ENCODE data around the gene TBC1D24.
"Not testable (repeated sequence)": the region's sequence is repeated elsewhere in the genome, so short reads cannot be mapped to it uniquely, and the experiment has no call there.

Gene TBC1D24

DNA sequence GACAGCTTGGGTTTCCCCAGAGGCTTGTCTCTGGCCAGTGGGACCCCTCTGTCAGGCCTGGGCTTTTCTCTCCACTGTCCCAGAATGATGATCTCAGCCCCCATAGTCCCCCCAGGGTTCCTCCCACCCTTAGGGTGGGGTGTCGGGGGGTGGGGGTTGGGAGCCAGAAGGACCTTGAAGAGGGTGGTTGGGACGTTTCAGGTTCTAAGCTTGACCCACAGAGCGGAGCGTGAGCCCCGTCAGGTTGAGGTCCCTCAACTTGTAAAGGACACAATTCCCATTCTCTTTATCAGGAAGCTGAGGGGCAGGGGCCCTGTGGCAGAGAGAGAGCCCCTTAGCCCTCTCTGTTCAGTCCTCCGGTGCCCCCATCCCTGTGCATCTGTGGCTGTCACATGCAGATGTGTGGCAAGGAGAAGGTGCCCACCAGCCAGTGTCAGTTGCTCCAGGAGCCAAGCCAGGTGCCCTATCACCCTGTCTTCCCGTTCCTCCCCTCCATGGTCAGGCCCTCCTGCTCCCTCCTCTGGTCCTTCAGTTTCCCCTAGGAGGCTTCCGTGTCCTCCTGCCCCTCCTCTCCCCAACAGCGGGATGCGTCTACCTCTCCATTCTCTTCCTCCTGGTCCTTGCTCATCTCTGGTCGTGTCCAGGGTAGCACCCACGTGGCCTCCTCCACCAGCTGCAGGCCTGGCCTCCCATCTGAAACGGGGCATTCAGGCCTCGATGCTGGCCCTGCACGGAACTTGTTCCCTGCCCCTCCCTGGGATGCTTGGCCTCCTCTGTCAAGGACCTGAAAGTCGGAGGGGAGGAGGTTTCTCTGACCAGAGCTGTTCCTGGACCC, 5.3 kb upstream of the TBC1D24 start:
- no peak for DNase-seq

DNA sequence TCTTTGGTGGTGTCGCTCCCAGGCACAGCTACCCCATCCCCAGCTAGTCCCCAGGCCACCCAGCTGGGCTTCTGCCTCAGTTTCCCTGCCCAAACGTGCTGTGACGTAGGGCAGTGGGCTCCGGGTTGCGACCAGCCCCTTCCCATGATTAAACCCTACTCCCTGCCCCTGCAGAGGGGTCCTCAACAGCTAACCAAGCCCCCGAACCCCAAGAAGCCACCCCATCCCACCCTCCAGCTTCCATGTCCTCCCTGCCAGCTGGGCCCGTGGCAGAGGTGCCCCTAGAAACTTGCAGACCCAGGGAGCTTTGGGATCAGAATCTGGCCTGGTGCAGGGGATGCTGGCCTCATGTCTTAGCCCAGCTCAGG, 4.7 kb upstream of the TBC1D24 start:
- DNase-seq, result no peak

DNA sequence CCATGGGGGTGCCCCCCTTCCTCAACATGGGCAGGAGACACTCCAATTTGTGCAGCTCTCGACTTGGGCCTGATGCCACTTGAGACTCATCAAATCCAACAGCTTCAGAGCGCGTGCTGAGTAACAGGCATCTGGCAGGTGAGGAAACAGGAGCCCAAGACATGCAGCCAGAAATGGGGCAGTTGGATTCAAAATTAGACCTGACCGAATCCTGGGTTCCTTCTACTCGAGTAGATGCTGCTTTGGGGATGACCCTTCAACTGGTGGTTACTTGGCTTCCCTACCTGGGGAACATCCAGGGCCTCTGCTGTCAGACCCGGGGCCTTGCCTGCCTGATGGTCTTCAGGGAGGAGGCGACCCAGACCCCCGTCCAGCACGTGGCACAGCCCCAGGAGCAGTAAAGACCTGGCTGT, 4.3 kb upstream of the TBC1D24 start:
- no peak for DNase-seq

DNA sequence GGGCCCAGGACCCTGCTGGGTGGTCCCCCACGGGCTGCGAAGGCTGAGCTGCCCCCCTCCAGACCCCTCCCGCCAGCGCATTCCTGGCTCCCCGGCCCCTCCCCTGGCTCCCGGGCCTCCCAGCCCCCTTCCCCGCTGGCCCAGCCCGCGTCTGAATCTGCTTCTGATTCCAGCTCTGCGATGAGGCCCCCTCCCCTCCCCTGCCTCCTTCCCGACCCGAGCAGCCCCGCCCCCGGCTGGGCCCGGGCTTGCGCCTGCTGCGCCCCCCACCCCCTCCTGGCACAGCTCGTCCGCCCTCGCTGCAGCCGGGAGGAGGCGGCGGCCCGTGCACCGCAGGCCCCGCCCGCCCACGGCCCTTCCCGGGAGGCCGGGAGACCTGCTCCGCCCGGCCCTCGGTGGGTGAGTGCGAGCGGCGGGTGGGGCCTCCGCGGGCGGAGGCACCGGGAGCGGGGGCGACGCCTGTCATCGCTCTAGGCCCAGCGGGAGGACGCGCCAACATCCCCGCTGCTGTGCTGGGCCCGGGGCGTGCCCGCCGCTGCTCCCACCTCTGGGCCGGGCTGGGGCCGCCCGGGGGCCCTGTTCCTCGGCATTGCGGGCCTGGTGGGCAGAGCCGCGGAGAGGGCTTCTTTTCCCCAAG, 3.8 kb upstream of the TBC1D24 start, which contains the start of gene NTN3:
TSS of gene NTN3 (plus strand) at position 282 of the 637 bp plus-strand sequence. CDS start 405 bp downstream, outside the sequence.
- DNase-seq, result no peak

DNA sequence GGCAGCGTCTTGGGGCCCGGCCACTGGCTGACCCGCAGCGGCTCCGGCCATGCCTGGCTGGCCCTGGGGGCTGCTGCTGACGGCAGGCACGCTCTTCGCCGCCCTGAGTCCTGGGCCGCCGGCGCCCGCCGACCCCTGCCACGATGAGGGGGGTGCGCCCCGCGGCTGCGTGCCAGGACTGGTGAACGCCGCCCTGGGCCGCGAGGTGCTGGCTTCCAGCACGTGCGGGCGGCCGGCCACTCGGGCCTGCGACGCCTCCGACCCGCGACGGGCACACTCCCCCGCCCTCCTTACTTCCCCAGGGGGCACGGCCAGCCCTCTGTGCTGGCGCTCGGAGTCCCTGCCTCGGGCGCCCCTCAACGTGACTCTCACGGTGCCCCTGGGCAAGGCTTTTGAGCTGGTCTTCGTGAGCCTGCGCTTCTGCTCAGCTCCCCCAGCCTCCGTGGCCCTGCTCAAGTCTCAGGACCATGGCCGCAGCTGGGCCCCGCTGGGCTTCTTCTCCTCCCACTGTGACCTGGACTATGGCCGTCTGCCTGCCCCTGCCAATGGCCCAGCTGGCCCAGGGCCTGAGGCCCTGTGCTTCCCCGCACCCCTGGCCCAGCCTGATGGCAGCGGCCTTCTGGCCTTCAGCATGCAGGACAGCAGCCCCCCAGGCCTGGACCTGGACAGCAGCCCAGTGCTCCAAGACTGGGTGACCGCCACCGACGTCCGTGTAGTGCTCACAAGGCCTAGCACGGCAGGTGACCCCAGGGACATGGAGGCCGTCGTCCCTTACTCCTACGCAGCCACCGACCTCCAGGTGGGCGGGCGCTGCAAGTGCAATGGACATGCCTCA, 3.1 kb upstream of the TBC1D24 start:
- DNase-seq, result no peak

DNA sequence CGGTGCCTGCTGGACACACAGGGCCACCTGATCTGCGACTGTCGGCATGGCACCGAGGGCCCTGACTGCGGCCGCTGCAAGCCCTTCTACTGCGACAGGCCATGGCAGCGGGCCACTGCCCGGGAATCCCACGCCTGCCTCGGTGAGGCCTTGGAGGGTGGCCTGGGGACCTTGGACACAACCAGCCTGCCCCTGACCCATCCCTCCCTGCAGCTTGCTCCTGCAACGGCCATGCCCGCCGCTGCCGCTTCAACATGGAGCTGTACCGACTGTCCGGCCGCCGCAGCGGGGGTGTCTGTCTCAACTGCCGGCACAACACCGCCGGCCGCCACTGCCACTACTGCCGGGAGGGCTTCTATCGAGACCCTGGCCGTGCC, 2.5 kb upstream of the TBC1D24 start:
- DNase-seq, result no peak

DNA sequence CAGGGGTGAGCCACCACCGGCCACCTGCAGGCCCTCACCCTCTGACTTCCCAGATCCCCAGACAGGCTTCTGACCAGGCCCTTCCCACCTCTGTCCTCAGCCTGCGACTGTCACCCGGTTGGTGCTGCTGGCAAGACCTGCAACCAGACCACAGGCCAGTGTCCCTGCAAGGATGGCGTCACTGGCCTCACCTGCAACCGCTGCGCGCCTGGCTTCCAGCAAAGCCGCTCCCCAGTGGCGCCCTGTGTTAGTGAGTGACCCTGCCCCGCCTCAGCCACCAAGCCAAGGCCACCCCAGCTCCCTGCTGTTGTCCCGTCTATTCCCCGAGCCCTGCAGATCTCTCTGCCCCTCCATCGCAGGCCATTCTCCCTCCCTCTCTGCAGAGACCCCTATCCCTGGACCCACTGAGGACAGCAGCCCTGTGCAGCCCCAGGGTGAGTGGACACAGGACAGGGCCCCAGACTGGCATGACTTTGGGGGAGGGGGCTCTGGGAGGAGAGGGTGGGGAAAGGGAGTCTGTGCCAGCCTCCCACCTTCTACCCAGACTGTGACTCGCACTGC, 2.0 kb upstream of the TBC1D24 start:
- no peak for DNase-seq

DNA sequence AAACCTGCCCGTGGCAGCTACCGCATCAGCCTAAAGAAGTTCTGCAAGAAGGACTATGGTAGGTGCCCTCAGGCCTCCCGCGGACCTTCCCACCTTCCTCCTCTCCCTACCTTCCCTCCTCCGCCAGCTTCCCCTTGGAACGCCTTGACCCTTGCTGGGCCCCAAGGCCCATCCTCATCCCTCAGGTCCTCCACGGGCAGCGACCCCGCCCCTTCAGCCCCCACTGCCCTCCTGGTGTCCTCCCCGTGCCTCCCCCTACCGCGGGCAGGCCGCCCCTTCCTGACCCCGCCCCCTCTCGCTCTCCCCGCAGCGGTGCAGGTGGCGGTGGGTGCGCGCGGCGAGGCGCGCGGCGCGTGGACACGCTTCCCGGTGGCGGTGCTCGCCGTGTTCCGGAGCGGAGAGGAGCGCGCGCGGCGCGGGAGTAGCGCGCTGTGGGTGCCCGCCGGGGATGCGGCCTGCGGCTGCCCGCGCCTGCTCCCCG, 1.4 kb upstream of the TBC1D24 start:
- DNase-seq, result no peak

DNA sequence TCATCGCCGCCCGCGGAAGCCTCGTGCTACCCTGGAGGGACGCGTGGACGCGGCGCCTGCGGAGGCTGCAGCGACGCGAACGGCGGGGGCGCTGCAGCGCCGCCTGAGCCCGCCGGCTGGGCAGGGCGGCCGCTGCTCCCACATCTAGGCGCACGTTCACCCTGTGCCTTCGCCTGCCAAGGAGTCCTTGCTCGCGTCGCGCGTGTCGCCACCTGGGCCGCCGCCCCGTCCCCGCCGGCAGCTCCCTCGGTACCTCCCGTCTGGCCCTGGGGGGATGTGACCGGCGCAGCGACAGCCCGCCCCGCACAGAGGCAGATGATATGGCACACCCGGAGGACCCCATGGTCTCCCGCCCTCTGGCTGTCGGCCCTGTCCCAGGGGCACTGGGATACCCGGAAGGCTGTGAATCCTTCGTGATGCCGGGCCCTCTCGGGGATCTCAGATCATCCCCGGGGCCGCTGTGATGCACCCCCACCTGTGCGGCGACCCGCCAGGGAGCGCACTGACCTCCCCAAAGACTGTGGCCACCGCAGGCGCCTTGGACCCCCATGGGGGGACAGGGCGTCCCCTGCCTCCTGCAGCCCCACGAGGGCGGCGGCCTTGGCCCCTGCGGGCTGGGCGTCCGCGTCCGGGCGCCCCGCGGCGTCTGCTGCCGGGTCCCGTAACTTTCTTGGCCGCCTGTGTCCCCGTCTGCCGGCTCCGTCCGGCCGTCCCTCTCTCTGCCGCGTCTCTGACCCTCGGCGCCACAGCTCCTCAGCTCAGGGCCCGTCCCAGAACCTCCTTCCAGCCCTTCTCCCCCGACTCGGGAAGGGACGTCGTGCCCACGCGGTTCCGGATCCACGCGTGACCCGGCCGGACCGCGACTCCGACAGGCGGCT, 689 bp upstream of the TBC1D24 start:
- DNase-seq, result peak; percentile 46 to 53

DNA sequence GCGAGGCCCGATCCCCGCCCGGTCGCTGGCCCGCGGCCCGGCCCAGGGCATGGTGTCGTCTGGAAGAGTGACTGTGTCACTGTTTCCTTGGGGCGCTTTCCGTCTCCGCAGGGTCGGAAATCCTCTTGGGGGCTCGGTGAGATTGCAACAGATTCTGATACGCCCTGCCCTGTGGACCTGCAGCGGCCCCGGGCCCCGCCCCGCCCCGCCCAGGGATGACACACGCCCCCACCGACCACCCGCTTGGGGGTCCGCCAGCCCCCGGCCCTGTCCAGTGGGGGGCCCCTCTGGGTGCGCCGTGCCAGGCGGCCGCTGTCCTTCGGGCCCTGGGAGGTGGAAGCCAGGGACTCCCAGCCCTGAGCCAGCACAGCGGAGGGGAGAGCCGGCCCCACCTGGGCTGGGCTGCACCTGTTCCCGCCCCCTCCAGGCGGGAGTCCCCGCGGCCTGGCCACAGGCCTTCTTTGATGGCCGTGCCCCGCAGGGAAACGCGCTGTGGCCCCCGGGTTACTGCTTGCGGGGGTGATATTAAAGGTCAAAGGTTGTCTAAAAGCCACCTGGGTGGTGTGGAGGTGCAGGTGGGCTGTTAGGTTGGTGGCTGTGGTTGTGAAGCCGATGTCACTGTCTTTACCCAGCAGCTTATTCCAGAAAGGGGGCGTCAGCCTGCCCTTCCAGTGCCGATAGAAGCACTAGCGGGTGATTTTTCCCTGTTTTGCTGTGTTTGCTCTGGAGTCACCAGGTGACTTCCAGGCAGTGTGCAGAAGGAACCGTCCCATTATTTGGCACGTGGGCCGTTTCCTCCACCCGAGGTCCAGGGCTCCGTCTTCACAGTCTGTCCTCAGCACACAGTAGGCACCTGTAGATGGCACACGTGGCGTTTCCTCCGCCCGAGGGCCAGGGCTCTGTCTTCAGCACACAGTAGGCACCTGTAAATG, 752 bp downstream of the TBC1D24 start:
- peak; percentile 41 to 49 for DNase-seq

DNA sequence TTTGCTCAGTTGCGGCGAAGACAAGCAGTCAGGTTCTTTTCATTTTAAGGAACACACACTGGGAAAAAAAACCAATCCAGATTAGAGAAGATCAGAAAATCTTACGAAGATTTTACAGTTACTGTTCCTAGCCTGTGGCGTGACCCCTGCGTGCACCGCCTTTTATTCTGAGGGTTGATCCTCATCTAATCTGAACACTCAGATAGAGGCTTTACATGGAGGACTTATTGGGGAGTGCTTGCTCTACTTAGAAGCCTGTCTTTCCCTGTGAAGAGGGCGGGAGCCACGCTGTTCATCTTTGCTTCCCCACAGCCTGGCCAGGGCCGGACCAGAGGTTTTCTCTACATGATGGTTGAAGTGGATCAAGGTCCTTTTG, 1.4 kb downstream of the TBC1D24 start:
- no peak for DNase-seq

DNA sequence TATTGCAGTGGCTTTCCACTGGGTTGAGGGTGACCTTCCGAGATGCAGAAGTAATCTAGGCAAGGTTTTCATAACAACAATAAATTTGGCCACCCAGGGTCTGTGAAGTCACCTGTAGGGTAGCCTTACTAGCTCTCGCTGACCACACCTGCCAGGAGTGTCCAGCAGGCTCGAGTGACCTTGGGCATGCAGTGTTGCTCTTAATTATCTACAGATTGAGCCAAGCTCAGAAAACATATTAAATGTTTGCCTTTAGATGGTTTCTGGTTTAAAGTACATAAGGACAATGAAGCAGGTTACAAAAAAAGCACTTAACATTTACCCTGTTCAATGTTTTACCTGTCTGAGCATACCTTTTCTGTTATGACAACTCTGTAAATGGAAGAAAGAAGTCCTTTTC, 1.8 kb downstream of the TBC1D24 start:
- DNase-seq, result no peak

DNA sequence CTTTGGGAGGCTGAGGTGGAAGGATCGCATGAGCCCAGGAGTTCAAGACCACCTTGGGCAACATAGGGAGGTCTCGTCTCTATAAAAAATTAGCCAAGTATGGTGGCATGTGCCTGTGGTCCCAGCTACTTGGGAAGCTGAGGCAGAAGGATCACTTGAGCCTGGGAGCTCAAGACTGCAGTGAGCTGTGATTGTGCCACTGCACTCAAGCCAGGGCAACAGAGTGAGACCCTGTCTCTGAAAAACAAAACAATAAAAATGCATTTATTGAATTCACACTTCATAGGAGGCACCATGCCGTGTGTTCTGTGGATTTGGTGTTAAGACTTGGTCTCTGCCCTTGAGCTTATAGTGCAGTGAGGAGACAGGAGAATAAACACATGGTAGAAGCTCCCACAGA, 2.4 kb downstream of the TBC1D24 start:
- no peak for DNase-seq

DNA sequence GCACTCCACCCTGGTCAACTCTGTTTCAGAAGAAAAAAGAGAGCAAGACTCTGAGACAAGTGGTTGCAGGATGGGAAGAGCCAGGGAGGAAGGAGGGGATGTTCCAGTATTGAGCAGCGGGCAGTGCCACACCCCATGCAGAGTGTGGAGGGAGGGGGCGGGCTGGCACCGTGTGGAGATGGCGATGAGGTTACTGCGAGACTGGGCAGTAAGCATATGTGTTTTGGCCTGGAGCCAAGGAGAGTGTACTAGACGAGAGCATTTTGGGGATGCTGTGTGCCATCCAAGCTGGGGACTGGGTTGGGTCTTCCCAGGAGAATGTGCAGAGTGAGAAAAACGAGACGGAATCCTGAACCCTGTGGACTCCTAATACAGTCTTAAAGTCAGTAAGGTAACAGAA, 3.4 kb downstream of the TBC1D24 start:
- DNase-seq, result no peak

DNA sequence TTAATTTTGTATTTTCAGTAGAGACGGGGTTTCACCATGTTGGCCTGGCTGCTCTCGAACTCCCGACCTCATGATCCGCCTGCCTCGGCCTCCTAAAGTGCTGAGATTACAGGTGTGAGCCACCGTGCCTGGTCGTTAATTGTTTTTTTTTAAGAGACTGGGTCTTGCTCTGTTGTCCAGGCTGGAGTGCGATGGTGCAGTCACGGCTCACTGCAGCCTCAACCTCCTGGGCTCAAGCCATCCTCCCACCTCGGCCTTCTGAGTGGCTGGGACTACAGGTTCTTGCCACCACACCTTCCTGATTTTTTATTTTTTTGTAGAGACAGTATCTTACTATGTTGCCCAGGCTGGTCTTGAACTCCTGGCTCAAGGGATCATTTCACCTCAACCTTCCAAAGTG, 5.1 kb downstream of the TBC1D24 start:
- DNase-seq, result not testable (repeated sequence)

DNA sequence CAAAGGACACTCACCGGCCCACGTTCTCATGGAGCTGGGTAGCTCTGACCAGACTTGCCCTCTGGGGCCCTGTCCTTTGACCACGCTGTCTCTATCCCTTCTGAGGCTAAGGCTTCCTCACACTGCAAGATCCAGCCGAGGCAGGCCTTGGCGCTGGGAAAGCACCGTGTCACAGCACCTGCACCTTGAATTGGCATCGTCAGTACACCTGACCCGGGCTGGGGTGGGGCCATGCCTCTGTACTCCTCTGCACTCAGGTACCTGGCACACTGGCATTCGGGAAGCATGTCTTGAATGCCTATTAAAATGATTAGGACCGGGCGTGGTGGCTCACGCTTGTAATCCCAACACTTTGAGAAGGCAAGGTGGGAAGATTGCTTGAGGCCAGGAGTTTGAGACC, 6.0 kb downstream of the TBC1D24 start:
- no peak for DNase-seq

DNA sequence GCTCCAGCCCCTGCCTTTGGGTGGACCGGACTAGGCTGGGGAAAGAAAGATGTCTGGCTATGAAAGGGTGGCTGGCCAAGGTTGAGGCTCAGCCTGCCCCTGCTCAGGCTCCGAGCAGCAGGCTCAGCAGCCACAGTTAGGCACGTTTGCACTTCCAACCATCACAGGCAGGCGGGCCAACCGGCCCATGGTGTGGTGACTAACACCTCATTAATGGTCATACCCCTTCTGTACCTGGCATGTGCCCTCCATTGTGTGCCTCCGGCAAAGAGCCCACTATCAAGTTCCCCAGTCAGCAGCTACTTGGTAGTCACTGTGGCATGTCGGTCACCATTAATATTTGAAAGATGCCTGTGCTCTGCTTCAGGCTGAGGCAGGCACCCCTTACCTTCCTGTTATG, 6.7 kb downstream of the TBC1D24 start:
- no peak for DNase-seq

DNA sequence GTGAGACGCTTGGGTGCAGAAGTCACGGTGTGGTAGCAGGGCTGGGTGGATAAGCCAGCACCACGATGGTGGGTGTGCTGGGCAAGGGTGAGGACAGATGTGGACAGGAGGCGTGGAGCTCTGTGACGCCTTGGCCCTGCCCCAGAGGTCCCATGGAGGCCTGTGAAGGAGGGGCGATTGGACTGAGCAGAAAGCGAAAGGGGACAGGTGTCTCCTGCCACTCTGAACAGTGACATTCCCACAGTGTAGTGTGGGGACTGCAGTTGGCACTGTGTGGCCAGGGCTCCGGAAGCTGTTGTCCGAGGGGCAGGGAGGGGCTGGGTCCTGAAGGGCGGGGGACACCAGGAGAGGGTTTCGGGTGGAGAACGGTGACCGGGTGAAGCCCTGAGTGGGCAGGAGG, 7.3 kb downstream of the TBC1D24 start:
- no peak for DNase-seq

DNA sequence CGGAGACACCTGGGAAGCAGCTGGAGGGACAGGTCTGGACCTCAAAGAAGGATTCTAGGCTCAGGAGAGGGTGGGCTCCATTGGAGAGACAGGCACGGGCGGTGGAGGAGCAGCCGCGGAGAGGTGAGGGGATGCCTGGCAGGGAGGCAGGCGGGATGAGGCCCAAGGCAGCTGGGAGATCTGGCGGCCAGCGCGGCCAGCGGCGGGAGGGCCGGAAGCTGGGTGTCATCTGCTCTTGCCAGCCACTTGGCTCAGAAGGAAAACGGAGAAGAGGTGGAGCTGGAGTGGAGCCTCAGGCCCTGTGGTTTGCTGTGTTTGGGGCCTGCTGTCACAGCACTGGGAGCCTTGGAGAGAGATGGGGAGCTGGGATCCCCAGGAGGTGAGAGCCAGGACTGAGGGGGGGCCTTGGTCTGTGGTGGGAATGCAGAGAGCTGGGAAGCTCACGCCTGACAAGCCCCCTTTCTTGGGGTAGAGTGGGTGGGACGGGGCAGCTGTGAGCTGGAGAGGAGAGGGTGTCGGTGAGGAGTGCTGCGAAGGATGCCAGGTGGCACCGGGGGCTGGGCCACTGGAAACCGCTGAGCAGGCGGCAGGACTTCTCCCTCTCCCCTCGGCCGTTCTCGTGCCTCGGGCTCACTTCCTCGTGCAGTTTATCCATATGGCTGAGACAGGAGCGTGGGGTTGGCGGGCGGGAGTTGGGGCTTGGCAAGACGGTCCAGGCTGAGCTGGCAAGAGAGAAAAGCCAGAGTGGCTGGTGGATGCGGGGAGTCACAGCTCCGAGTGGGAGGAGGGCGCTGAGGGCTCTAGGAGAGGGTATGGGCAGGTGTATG, 8.0 kb downstream of the TBC1D24 start:
- DNase-seq, result no peak

All from activated CD4-positive, alpha-beta T cell treated with anti-CD3 and anti-CD28 coated beads, Interleukin-2, amount 50 U/mL, for 4 hours (primary cell).